HG02981 (cell line): ENCODE measurements around the gene NBEAL1.
"Not testable (repeated sequence)": the region's sequence is repeated elsewhere in the genome, so short reads cannot be mapped to it uniquely, and the experiment has no call there.

Experiments used
- ATAC-seq: cut with Tn5 transposase; IDR thresholded peaks from one replicate; pipeline ENCODE4 v1.9.1; 2021; ENCODE audit warnings: mild to moderate bottlenecking, moderate library complexity; ENCODE audit not compliant: unreplicated experiment

Gene NBEAL1

DNA sequence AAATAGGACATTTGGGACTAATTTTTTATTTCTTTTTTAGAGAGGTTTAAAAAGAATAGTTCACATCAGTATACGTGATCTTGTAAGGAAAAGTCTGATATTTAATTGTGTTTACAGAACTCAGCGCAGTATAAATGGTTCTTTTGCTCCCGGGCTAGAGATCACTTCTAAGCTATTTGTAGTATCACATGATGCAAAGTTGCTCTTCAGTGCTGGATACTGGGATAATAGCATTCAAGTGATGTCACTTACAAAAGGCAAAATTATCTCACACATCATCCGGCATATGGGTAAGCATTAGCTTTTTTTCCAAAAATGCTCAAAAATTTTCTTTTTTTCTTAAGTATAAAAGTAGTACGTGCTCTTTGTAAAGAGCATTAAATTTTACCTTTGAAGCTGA lies 186.8 kb downstream of the NBEAL1 start:
- no peak for ATAC-seq

DNA sequence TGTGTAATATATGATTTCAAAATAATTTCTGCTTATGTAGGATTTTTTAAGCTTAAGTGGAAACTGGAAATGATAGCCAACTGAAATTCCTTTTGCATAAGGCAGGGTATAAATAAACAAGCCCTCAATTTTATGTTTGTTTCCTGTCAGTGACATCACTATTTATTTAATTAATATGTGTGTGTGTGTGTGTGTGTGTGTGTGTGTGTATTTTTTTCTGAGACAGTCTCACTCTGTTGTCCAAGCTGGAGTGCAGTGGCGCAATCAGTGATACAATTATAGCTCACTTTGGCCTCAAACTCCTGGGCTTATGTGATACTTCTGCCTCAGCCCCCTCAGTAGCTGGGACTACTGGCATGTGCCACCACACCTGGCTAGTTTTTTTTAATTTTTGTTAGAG lies 194.9 kb downstream of the NBEAL1 start:
- ATAC-seq, result no peak

DNA sequence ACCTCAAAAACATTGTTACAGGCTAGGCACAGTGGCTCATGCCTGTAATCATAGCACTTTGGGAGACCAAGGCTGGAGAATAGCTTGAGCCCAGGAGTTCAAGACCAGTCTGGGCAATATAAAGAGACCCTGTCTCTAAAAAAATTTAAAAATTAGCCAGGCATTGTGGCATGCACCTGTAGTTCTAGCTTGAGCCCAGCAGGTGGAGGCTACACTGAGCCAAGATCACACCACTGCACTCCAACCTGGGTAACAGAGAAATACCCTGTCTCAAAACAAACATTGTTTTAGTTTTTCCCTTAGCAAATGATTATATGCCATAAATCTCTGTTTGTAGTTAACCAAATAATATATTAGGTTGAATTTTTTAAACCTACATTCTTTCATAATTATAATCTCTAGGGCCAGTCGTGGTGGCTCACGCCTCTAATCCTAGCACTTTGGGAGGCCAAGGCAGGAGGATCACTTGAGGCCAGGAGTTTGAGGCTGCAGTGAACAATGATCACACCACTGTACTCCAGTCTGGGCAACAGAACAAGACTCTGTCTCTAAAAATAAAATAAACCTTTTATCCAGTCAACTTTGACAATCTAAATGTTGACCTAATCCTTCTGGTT lies 210.9 kb downstream of the NBEAL1 start:
- ATAC-seq, result peak; percentile 59

DNA sequence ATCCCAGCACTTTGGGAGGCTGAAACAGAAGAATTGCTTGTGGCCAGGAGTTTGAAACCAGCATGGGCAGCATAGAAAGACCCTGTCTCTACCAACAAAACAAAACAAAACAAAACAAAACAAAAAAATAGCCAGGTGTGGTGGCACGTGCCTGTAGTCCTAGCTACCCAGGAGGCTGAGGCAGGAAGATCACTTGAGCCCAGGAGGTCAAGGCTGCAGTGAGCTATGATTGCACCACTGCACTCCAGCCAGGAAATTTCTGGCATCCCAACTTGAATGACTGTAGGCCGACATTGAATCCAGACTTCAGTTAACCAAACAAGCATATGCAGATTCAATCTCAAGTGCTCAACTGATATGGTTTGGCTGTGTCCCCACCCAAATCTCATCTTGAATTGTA lies 215.0 kb downstream of the NBEAL1 start:
- ATAC-seq, result not testable (repeated sequence)

DNA sequence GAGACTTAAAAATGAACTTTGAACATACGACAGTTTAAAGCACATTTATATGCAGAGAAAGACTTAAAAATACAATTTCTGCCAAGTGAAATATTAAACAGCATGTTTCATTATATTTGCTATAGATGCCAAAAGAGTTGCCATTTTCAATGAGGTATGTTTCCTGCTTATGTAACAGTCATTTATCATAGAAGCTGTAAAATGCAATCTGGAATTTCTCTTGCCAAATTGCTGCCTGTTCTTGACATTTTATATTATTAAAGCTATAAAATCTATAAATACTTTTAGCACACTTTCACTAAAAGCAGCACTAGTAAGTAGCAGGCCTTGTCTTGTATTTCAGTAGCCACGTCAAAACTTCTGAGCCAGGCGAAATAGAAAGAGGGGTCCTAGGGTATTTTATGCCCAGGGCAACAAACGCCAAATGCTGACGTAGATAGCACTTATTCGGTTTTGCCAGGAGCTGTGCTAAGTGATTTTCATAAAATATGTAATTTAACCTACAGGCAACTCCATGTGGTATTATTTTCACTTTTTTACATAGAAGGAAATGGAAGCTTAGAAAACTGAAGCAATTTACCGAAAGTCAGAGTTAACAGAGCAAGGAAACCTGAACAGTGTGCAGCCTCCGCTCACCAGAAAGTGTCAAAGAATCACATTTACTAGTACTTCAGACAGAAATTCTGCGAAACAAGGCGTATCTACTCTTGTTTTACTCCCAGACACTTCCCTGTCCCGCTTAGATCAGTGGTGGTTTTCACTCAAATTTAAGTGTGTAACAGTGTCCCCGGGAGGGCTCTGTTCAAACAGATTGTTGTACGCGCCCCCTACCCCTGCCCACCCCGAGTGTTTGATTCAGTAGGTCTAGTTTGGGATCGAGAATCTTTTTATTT lies 222.9 kb downstream of the NBEAL1 start:
- no peak for ATAC-seq

DNA sequence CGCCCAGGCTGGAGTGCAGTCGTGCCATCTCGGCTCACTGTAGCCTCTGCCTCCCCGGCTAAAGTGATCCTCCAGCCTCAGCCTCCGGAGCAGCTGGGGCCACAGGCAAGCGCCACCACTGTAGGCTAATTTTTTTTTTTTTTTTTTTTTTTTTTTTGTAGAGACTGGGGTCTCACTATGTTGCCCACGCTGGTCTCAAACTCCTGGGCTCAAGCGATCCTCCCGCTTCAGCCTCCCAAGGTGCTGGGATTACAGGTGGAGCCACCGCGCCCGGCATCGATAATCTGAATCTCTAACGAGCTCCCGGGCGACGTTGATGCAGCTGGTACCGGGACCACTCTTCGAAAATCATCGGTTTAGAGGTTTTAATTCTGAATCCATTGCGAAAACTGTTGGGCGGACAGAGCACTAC lies 223.6 kb downstream of the NBEAL1 start:
- peak; percentile 0 for ATAC-seq

DNA sequence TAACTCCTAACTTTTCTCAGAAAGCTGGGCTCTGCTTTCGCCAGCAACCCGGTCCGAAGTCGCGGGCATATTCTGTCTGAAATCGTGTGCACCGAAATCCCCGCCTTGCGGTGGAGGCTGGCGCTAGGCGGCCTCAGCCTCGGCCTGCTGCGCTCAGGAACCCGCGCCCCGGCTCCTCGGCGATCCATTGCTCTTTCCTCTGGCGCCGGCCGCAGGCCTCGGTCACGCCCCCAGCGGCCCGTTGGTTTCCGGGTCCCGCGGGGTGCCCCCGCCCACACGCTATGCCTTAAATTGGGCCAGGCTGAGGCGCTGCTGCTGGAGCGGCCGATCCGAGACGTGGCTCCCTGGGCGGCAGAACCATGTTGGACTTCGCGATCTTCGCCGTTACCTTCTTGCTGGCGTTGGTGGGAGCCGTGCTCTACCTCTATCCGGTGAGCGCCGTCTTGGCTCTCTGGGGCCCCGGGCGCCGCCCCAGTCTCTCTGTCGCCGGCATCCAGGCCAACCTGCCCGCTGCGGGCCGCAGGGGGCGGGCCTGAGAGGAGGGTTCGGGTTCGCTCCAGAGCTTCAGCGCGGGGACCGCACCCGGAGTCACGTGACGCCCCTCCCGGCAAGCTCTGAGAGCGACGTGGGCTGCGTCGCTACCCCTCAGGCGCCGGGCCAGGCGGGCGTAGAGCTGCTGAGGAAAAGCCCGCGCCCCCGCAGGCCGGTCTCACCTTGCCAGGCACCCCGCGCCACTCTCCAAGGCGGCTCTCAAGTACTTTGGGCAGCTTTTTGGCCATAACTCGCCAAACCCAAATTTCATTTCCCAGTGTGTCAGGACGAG lies 224.2 kb downstream of the NBEAL1 start, which contains the start of gene CYP20A1:
Gene CYP20A1 (plus strand): TSS at position 315 of the 823 bp plus-strand sequence. CDS start 45 bp downstream, at position 360.
- peak; percentile 87 for ATAC-seq

DNA sequence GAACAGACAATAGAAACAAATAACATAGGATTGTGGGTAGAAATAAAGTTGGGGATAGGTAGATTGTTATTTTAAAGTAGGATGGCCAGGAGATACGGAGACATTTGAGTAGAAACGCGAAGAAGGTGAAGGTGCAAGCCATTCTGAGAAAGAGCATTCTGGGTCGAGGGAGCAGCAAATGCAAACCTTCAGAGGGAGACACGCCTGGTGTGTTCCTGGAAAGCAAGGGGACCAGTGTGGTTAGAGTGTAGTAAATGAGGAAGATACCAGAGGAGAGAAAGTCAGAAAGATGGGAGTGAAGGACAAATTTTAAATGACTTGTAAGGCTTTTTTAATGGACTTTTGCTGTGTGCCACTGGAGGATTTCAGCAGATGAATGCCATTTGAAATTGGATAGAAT lies 225.8 kb downstream of the NBEAL1 start:
- no peak for ATAC-seq

DNA sequence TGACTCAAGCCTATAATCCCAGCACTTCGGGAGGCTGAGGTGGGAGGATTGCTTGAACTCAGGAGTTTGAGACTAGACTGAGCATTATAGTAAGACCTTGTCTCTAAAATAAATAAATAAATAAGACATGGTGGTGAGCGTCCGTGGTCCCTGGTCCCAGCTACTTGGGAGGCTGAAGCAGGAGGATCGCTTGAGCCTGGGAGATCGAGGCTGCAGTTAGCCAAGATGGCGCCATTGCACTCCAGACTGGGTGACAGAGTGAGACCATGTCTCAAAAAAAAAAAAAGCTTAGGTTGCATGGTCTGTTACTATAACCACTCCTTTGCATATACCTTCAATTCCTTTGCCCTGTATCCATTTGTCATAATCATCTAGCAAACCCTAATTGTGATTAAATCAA lies 227.8 kb downstream of the NBEAL1 start:
- no peak for ATAC-seq

DNA sequence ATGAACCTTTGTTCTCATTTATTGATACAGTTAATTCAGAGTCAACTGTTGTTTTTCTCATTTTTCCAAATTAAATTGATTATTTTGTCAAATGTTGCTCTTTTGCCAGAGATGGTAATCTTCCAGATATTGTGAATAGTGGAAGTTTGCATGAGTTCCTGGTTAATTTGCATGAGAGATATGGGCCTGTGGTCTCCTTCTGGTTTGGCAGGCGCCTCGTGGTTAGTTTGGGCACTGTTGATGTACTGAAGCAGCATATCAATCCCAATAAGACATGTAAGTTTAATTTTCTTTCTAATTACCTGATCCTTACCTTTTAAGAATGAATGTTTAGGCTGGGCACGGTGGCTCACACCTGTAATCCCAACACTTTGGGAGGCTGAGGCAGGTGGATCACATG lies 232.0 kb downstream of the NBEAL1 start:
- ATAC-seq, result no peak

DNA sequence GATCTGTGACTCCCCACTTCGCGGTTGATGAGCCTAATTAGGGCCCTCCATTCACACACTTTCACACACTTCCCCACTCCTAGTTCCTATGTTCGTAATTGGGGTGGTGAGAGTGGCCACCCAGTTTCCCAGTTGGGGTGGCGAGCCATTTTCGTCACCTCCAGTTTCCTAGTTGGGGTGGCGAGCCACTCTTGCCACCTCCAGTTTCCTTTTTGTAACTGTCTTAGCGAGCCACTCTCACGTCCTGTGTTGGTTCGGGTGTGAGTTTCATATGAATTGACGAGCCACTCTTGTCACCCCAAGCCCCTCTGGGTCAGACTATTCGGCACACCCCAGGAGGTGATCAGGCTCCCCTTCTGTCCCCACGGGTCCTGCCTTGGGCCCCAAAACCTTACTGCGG lies 238.1 kb downstream of the NBEAL1 start:
- ATAC-seq, result no peak

DNA sequence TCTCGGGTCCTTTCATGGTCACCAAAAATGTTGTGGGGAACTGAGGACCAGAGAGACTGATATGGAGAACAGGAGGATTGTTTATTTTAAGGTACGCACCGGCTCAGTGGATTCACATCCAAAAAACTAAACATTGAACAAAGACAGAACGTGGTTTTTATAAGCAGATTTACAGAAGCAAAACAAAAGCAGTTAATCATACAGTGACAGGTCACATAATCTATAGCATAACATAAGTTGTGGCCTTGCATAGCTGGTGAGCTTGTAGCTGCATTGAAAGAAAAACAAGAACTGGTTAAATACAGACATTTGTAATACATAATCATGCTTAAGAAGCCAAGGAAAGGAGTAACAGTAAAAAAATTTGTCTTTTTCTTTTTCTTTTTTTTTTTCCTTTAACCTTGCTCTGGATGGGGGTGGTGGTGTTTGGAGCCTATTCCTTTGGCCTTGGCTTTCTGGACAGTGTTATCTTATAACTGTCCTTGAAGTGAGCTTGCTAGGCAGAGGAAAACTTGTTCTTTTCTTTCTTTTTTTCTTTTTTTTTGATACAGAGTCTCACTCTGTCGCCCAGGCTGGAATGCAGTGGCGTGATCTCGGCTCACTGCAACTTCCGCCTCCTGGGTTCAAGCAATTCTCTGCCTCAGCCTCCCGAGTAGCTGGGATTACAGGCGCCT lies 238.9 kb downstream of the NBEAL1 start:
- not testable (repeated sequence) for ATAC-seq

DNA sequence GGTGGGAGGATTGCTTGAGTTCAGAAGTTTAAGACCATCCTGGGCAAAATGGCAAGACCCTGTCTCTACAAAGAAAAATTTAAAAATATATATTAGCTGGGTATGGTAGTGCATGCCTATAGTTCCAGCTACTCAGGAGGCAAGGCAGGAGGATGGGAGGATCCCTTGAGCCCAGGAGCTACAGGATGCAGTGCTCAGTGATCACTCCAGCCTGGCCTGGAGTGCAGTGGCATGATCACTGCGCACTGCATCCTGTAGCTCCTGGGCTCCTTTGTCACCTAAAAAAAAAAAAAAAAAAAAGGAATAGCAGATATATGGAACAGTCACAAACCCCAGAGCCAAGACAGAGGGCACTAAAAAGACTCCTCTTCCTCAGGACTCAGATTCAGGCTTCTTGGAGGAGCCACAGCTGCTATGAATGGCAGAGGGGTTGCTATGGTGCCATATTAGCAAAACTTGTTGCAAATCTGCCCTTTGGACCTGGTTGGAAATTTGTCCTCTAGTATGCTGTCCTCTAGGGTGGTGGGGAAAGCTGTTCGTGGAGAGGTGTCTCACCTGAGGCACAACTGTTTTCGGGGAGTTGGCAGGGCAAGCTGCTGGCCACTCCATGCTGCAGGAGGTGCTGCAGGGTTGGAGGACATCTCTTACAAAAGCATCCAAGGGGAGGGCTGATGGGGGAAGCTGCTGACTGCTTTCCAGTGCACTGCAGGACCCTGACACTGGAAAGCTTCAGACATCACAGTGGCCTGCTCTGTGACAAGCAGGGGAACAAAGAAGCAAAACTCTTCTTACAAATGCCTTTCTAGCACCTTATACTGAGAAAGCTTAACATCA lies 246.9 kb downstream of the NBEAL1 start:
- no peak for ATAC-seq
